ENCODE results near the gene KRT86. TPM values are rescaled to one million over a fixed set of nuclear protein-coding genes. Genes with fewer than 3 reads are reported as not detected.

KRT86 gene
- total and polyA plus RNA-seq, 2 experiments from 2014 or later, result 0.11 to 0.16 TPM

GRCh38 chr12:52275686-52276085 is 1.2 kb downstream of the KRT86 start:
- Histone ChIP-seq H3K9me3 (ENCODE audit: low read depth) (no peaks in the 10 kb centered on the region), H3K27me3 (replicated peaks; ENCODE audit: insufficient read depth) (no peaks in the 10 kb centered on the region), H3K79me2 (ENCODE audit: insufficient read depth) (no peaks in the 10 kb centered on the region), H3K9me2 (ENCODE audit: insufficient read depth) (no peaks in the 10 kb centered on the region), H3K4me2 (ENCODE audit: unreplicated experiment) (no peak overlapping the region), H3K27ac (no peak overlapping the region), H3K36me3 (ENCODE audit: low read depth) (no peaks in the 10 kb centered on the region), H3K4me3 (no peak overlapping the region), H2AFZ (no peak overlapping the region), H4K20me1 (ENCODE audit: insufficient read depth) (no peaks in the 10 kb centered on the region), H3K9ac (no peak overlapping the region), H3F3A (ENCODE audit: insufficient read depth) (peaks cover 15% of the 10 kb centered on the region), H3K4me1 (ENCODE audit: insufficient read depth) (peaks cover 21% of the 10 kb centered on the region)
- no peak for DNase-seq
- no peak for TF ChIP-seq EZH2phosphoT487 (IDR thresholded peaks at IDR 0.05; ENCODE audit: insufficient read depth, low read depth)
- no peak for TF ChIP-seq EZH2 (IDR thresholded peaks at IDR 0.05; ENCODE audit: insufficient read depth, poor library complexity, severe bottlenecking)
- WGBS, 2 experiments (ENCODE audit: low coverage in 1 of 2, low lambda C conversion rate in 2 of 2, missing lambda C conversion rate in 2 of 2), result 79 to 84% methylated on average over 3 of the region's 3 CpGs
- in situ Hi-C loops (cut with MboI), result no loop called here

- TF ChIP-seq EZH2phosphoT487 (IDR thresholded peaks at IDR 0.05; ENCODE audit: insufficient read depth, low read depth) (no peak), EZH2 (IDR thresholded peaks at IDR 0.05; ENCODE audit: insufficient read depth, poor library complexity, severe bottlenecking) (no peak)
- no peak for DNase-seq
- Histone ChIP-seq H3K27ac (no peak overlapping the region), H4K20me1 (ENCODE audit: insufficient read depth) (no peaks in the 10 kb centered on the region), H3K4me1 (ENCODE audit: insufficient read depth) (peaks cover 31% of the 10 kb centered on the region), H3K36me3 (ENCODE audit: low read depth) (no peaks in the 10 kb centered on the region), H3K4me2 (ENCODE audit: unreplicated experiment) (no peak overlapping the region), H3K79me2 (ENCODE audit: insufficient read depth) (no peaks in the 10 kb centered on the region), H3K9me3 (ENCODE audit: low read depth) (no peaks in the 10 kb centered on the region), H2AFZ (no peak overlapping the region), H3K9ac (no peak overlapping the region), H3K9me2 (ENCODE audit: insufficient read depth) (no peaks in the 10 kb centered on the region), H3K4me3 (no peak overlapping the region), H3F3A (ENCODE audit: insufficient read depth) (peaks cover 25% of the 10 kb centered on the region), H3K27me3 (replicated peaks; ENCODE audit: insufficient read depth) (no peaks in the 10 kb centered on the region)
- in situ Hi-C loops (cut with MboI), result no loop called here
- 94 to 97% methylated on average over 9 of the region's 9 CpGs for WGBS, 2 experiments (ENCODE audit: low coverage in 1 of 2, low lambda C conversion rate in 2 of 2, missing lambda C conversion rate in 2 of 2)
Observed at GRCh38 chr12:52277486-52278245, 3.2 kb downstream of the KRT86 start.

- 47% methylated on average over 16 to 17 of the region's 32 CpGs for WGBS, 2 experiments (ENCODE audit: low coverage in 1 of 2, low lambda C conversion rate in 2 of 2, missing lambda C conversion rate in 2 of 2)
Observed at GRCh38 chr12:52278575-52279421, 4.4 kb downstream of the KRT86 start.

GRCh38 chr12:52279422-52280318 is 5.2 kb downstream of the KRT86 start:
- DNase-seq, result peak; percentile 47
- H4K20me1 ChIP-seq (ENCODE audit: insufficient read depth), result no peaks in the 10 kb centered on the region
- peaks cover 36% of the 10 kb centered on the region for H3K4me1 ChIP-seq (ENCODE audit: insufficient read depth)
- WGBS, 2 experiments (ENCODE audit: low coverage in 1 of 2, low lambda C conversion rate in 2 of 2, missing lambda C conversion rate in 2 of 2), result 75 to 78% methylated on average over 14 of the region's 14 CpGs
- no peaks in the 10 kb centered on the region for H3K9me3 ChIP-seq (ENCODE audit: low read depth)
- TF ChIP-seq EZH2phosphoT487 (IDR thresholded peaks at IDR 0.05; ENCODE audit: insufficient read depth, low read depth) (no peak), EZH2 (IDR thresholded peaks at IDR 0.05; ENCODE audit: insufficient read depth, poor library complexity, severe bottlenecking) (no peak)
- H3K36me3 ChIP-seq (ENCODE audit: low read depth), result no peaks in the 10 kb centered on the region
- peak overlapping the region; percentile 92 for H3K9ac ChIP-seq
- peak overlapping the region; percentile 94; the same call in 1 of the 2 replicates for H2AFZ ChIP-seq
- H3K79me2 ChIP-seq (ENCODE audit: insufficient read depth), result no peaks in the 10 kb centered on the region
- in situ Hi-C loops (cut with MboI), result no loop called here
- H3F3A ChIP-seq (ENCODE audit: insufficient read depth), result peaks cover 28% of the 10 kb centered on the region
- H3K9me2 ChIP-seq (ENCODE audit: insufficient read depth), result no peaks in the 10 kb centered on the region
- peak overlapping the region; percentile 68 for H3K4me2 ChIP-seq (ENCODE audit: unreplicated experiment)
- no peak overlapping the region for H3K4me3 ChIP-seq
- H3K27me3 ChIP-seq (replicated peaks; ENCODE audit: insufficient read depth), result no peaks in the 10 kb centered on the region
- peak overlapping the region; percentile 100 for H3K27ac ChIP-seq

More at GRCh38 chr12:52278575-52279421, 4.4 kb downstream of the KRT86 start:
- Histone ChIP-seq H3K4me3 (peak overlapping the region; percentile 63), H3K9ac (peak overlapping the region; percentile 92), H3K9me3 (ENCODE audit: low read depth) (no peaks in the 10 kb centered on the region), H4K20me1 (ENCODE audit: insufficient read depth) (no peaks in the 10 kb centered on the region), H3K27me3 (replicated peaks; ENCODE audit: insufficient read depth) (no peaks in the 10 kb centered on the region), H3K79me2 (ENCODE audit: insufficient read depth) (no peaks in the 10 kb centered on the region), H2AFZ (peak overlapping the region; percentile 94), H3F3A (ENCODE audit: insufficient read depth) (peaks cover 25% of the 10 kb centered on the region), H3K27ac (peak overlapping the region; percentile 100), H3K36me3 (ENCODE audit: low read depth) (no peaks in the 10 kb centered on the region), H3K4me2 (ENCODE audit: unreplicated experiment) (peak overlapping the region; percentile 92), H3K4me1 (ENCODE audit: insufficient read depth) (peaks cover 31% of the 10 kb centered on the region), H3K9me2 (ENCODE audit: insufficient read depth) (no peaks in the 10 kb centered on the region)
- in situ Hi-C loops (cut with MboI), result no loop called here
- no peak for TF ChIP-seq EZH2 (IDR thresholded peaks at IDR 0.05; ENCODE audit: insufficient read depth, poor library complexity, severe bottlenecking)
- TF ChIP-seq EZH2phosphoT487 (IDR thresholded peaks at IDR 0.05; ENCODE audit: insufficient read depth, low read depth), result no peak
- DNase-seq, result peak; percentile 81
